H9 (cell line): ENCODE measurements around the gene TELO2. TPM values are rescaled to one million over a fixed set of nuclear protein-coding genes. Genes with fewer than 3 reads are reported as not detected.

Source experiments
- DNase-seq: peaks from one replicate; pipeline ENCODE4 v3.0.0-alpha.2; 2017
- H2AFZ ChIP-seq: one replicate; pipeline ENCODE4 v1.6.1; 2013; ENCODE audit warnings: mild to moderate bottlenecking, low read length, control low read depth, moderate library complexity
- H2AK5ac ChIP-seq: 2 replicates; pipeline ENCODE4 v1.6.1; 2013; ENCODE audit warnings: low read length, control low read depth, mixed read lengths; ENCODE audit not compliant: insufficient read length
- H2BK120ac ChIP-seq: one replicate; pipeline ENCODE4 v1.6.1; 2013; ENCODE audit warnings: low read depth, mild to moderate bottlenecking, low read length, control low read depth, inconsistent platforms; ENCODE audit not compliant: poor library complexity, severe bottlenecking
- H2BK12ac ChIP-seq: 2 replicates; pipeline ENCODE4 v1.6.1; 2013; ENCODE audit warnings: low read length, control low read depth, mixed read lengths, low read depth; ENCODE audit not compliant: insufficient read length
- H2BK15ac ChIP-seq: 2 replicates; pipeline ENCODE4 v1.6.1; 2013; ENCODE audit warnings: low read depth, low read length, control low read depth
- H2BK20ac ChIP-seq: one replicate; pipeline ENCODE4 v1.6.1; 2013; ENCODE audit warnings: low read depth, mild to moderate bottlenecking, low read length, control low read depth, inconsistent platforms; ENCODE audit not compliant: poor library complexity, severe bottlenecking
- H2BK5ac ChIP-seq: 2 replicates; pipeline ENCODE4 v1.6.1; 2013; ENCODE audit warnings: low read length, control low read depth, mixed read lengths; ENCODE audit not compliant: insufficient read length
- H3K14ac ChIP-seq: 2 replicates; pipeline ENCODE4 v1.6.1; 2013; ENCODE audit warnings: low read length, control low read depth; ENCODE audit not compliant: insufficient read depth
- H3K18ac ChIP-seq: 2 replicates; pipeline ENCODE4 v1.6.1; 2013; ENCODE audit warnings: low read depth, mild to moderate bottlenecking, mixed read lengths, low read length, control low read depth; ENCODE audit not compliant: insufficient read length
- H3K23ac ChIP-seq: 2 replicates; pipeline ENCODE4 v1.6.1; 2013; ENCODE audit warnings: low read length, control low read depth, mixed read lengths, low read depth; ENCODE audit not compliant: insufficient read length
- H3K23me2 ChIP-seq: 2 replicates; pipeline ENCODE4 v1.6.1; 2013; ENCODE audit warnings: low read depth, mild to moderate bottlenecking, mixed read lengths, low read length, control low read depth; ENCODE audit not compliant: insufficient read length, poor library complexity, severe bottlenecking
- H3K27ac ChIP-seq: 2 replicates; pipeline ENCODE4 v1.5.1; 2013; ENCODE audit warnings: low read length, control low read depth, mixed read lengths, low read depth; ENCODE audit not compliant: insufficient read length
- H3K27me3 ChIP-seq: 2 replicates; pipeline ENCODE4 v1.6.1; 2013; ENCODE audit warnings: low read length, control low read depth, inconsistent platforms; ENCODE audit not compliant: insufficient read depth
- H3K4ac ChIP-seq: 2 replicates; pipeline ENCODE4 v1.6.1; 2013; ENCODE audit warnings: low read depth, mild to moderate bottlenecking, control low read depth, inconsistent platforms, low read length, moderate library complexity
- H3K4me1 ChIP-seq: 2 replicates; pipeline ENCODE4 v1.6.1; 2013; ENCODE audit warnings: low read length, control low read depth, inconsistent platforms; ENCODE audit not compliant: insufficient read depth
- H3K4me2 ChIP-seq: 2 replicates; pipeline ENCODE4 v1.6.1; 2013; ENCODE audit warnings: low read length, control low read depth, mixed read lengths; ENCODE audit not compliant: insufficient read length, insufficient read depth
- H3K56ac ChIP-seq: 2 replicates; pipeline ENCODE4 v1.6.1; 2013; ENCODE audit warnings: low read depth, mild to moderate bottlenecking, mixed read lengths, low read length, control low read depth; ENCODE audit not compliant: insufficient read length
- H3K79me1 ChIP-seq: 2 replicates; pipeline ENCODE4 v1.6.1; 2013; ENCODE audit warnings: low read depth, mild to moderate bottlenecking, moderate library complexity, low read length, control low read depth, inconsistent platforms; ENCODE audit not compliant: insufficient read depth, poor library complexity, severe bottlenecking
- H3K79me2 ChIP-seq: 2 replicates; pipeline ENCODE4 v1.6.1; 2013; ENCODE audit warnings: low read length, control low read depth, inconsistent platforms; ENCODE audit not compliant: insufficient read depth
- H3K9ac ChIP-seq: 2 replicates; pipeline ENCODE4 v1.6.1; 2013; ENCODE audit warnings: low read length, control low read depth, mixed read lengths; ENCODE audit not compliant: insufficient read length; ENCODE audit errors: extremely low read depth
- H3K9me3 ChIP-seq: one replicate; pipeline ENCODE4 v1.6.1; 2013; ENCODE audit warnings: low read depth, low read length, inconsistent platforms; ENCODE audit not compliant: control insufficient read depth
- H3T11ph ChIP-seq: one replicate; pipeline ENCODE4 v1.6.1; 2013; ENCODE audit warnings: mild to moderate bottlenecking, low read length, control low read depth, inconsistent platforms
- H4K20me1 ChIP-seq: one replicate; pipeline ENCODE4 v1.6.1; 2013; ENCODE audit not compliant: control insufficient read depth, insufficient read length, insufficient read depth
- H4K5ac ChIP-seq: 2 replicates; pipeline ENCODE4 v1.6.1; 2013; ENCODE audit warnings: low read depth, mild to moderate bottlenecking, mixed read lengths, low read length, control low read depth; ENCODE audit not compliant: insufficient read length
- H4K8ac ChIP-seq: replicated peaks from 2 replicates; pipeline ENCODE4 v1.6.1; 2013; ENCODE audit warnings: low read length, control low read depth, mixed read lengths, low read depth; ENCODE audit not compliant: insufficient read length
- H4K91ac ChIP-seq: 2 replicates; pipeline ENCODE4 v1.6.1; 2013; ENCODE audit warnings: low read depth, mild to moderate bottlenecking, moderate library complexity, mixed read lengths, low read length, control low read depth; ENCODE audit not compliant: insufficient read length
- H3K27ac Mint-ChIP-seq, 3 experiments: 2 replicates in 2 of 3; 3 replicates in 1 of 3; pipeline ENCODE4 v1.8.0; 2020 to 2021; ENCODE audit warnings: mixed read lengths in 3 of 3, mild to moderate bottlenecking in 1 of 3, moderate library complexity in 1 of 3
- H3K27me3 Mint-ChIP-seq: 2 replicates; pipeline ENCODE4 v1.8.0; 2021; ENCODE audit warnings: low read depth, mild to moderate bottlenecking, moderate library complexity, mixed read lengths
- H3K36me3 Mint-ChIP-seq, 3 experiments: 2 replicates in 2 of 3; 3 replicates in 1 of 3; pipeline ENCODE4 v1.8.0; 2020 to 2021; ENCODE audit warnings: low read depth in 3 of 3, mixed read lengths in 3 of 3; ENCODE audit not compliant: insufficient read depth in 1 of 3
- H3K4me1 Mint-ChIP-seq, 2 experiments: 2 replicates each; pipeline ENCODE4 v1.8.0; 2020; ENCODE audit warnings: mixed read lengths in 2 of 2
- H3K4me3 Mint-ChIP-seq, 2 experiments: 2 replicates in 1 of 2; 3 replicates in 1 of 2; pipeline ENCODE4 v1.8.0; 2020 to 2021; ENCODE audit warnings: mild to moderate bottlenecking in 2 of 2, mixed read lengths in 2 of 2, moderate library complexity in 1 of 2
- H3K9me3 Mint-ChIP-seq, 2 experiments: 2 replicates in 1 of 2; 3 replicates in 1 of 2; pipeline ENCODE4 v1.8.0; 2020; ENCODE audit warnings: mild to moderate bottlenecking in 2 of 2, mixed read lengths in 2 of 2, moderate library complexity in 1 of 2
- WGBS: extraction: QIAGEN DNeasy Blood & Tissue Kit; methylation state at CpG from one replicate; pipeline ENCODE4 v1.1.7; 2013; ENCODE audit warnings: missing lambda C conversion rate, low lambda C conversion rate, mixed read lengths; ENCODE audit not compliant: insufficient read length; ENCODE audit errors: extremely low coverage; 5-methylcytosine and 5-hydroxymethylcytosine counted together
- total RNA-seq: library from RNA; stranded (reverse); gene quantifications from 2 replicates; pipeline ENCODE4 v1.2.1, GENCODE V29; 2021
- TF ChIP-seq, protein P1 (sequence below): fragments of 200-600 bp; sonication (generic); conservative IDR thresholded peaks from 3 replicates; pipeline ENCODE4 v1.8.0; 2021; ENCODE audit warnings: antibody characterized with exemption, mild to moderate bottlenecking

Gene TELO2
- total RNA-seq, 1 experiment from 2014 or later: 98.9 TPM

DNA sequence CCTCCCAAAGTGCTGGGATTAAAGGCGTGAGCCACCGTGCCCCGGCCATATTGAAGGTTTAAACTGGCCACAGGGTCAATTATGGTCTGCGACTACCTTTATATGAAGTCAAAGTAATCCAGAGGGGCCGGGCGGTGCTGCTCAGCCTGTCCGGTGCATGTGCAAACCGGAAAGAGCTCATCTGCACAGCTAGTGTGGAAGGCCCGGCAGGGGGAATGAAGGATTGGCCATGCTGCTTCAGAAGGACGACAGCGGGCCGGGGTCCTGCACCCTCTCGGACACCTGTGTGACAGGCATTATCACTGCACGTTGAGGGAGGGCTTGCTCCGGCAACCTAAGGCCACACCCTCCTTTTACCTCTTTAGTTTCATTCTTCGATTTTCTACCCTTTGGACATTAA is 63.9 kb downstream of the TELO2 start:
- no peak overlapping the region for H2BK12ac ChIP-seq
- no peak overlapping the region for H3K4me2 ChIP-seq
- no peak overlapping the region for H2BK15ac ChIP-seq
- no peak overlapping the region for H2BK5ac ChIP-seq
- H3K4me1 Mint-ChIP-seq: peaks cover 8 to 10% of the 10 kb centered on the region in 2 experiments; a peak in 3 of 4 replicates
- no peak overlapping the region for H3K18ac ChIP-seq
- H2BK20ac ChIP-seq: no peak overlapping the region
- no peaks in the 10 kb centered on the region for H3K9me3 ChIP-seq
- no peak overlapping the region for H3K9ac ChIP-seq
- H3K27ac ChIP-seq: no peak overlapping the region
- no peak overlapping the region for H2AK5ac ChIP-seq
- no peak overlapping the region for H3K4ac ChIP-seq
- H3K4me3 Mint-ChIP-seq: no peak overlapping the region
- H3K23me2 ChIP-seq: no peaks in the 10 kb centered on the region
- no peak overlapping the region for H3T11ph ChIP-seq
- H3K27ac Mint-ChIP-seq: no peak overlapping the region
- no peak overlapping the region for H2AFZ ChIP-seq
- no peak overlapping the region for H2BK120ac ChIP-seq
- H3K9me3 Mint-ChIP-seq: no peaks in the 10 kb centered on the region
- peaks cover 10 to 42% (median 40%) of the 10 kb centered on the region in 3 experiments for H3K36me3 Mint-ChIP-seq
- H3K4me1 ChIP-seq: no peaks in the 10 kb centered on the region
- H3K56ac ChIP-seq: no peak overlapping the region
- no peak overlapping the region for H3K14ac ChIP-seq
- H3K79me2 ChIP-seq: no peaks in the 10 kb centered on the region
- DNase-seq: no peak
- no peak overlapping the region for H4K5ac ChIP-seq
- no peak overlapping the region for H3K23ac ChIP-seq
- whole genome bisulfite sequencing: no CpG with 5 or more reads among the region's 16 CpGs
- TF ChIP-seq, protein P1, sequence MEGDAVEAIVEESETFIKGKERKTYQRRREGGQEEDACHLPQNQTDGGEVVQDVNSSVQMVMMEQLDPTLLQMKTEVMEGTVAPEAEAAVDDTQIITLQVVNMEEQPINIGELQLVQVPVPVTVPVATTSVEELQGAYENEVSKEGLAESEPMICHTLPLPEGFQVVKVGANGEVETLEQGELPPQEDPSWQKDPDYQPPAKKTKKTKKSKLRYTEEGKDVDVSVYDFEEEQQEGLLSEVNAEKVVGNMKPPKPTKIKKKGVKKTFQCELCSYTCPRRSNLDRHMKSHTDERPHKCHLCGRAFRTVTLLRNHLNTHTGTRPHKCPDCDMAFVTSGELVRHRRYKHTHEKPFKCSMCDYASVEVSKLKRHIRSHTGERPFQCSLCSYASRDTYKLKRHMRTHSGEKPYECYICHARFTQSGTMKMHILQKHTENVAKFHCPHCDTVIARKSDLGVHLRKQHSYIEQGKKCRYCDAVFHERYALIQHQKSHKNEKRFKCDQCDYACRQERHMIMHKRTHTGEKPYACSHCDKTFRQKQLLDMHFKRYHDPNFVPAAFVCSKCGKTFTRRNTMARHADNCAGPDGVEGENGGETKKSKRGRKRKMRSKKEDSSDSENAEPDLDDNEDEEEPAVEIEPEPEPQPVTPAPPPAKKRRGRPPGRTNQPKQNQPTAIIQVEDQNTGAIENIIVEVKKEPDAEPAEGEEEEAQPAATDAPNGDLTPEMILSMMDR: no peak
- no peak overlapping the region for H4K8ac ChIP-seq
- H4K91ac ChIP-seq: no peak overlapping the region
- H3K27me3 Mint-ChIP-seq: no peaks in the 10 kb centered on the region
- H3K79me1 ChIP-seq: no peaks in the 10 kb centered on the region
- H4K20me1 ChIP-seq: no peaks in the 10 kb centered on the region
- H3K27me3 ChIP-seq: no peaks in the 10 kb centered on the region
